Measurements from ENCODE around the gene SMAD9.

The SMAD9 gene

DNA sequence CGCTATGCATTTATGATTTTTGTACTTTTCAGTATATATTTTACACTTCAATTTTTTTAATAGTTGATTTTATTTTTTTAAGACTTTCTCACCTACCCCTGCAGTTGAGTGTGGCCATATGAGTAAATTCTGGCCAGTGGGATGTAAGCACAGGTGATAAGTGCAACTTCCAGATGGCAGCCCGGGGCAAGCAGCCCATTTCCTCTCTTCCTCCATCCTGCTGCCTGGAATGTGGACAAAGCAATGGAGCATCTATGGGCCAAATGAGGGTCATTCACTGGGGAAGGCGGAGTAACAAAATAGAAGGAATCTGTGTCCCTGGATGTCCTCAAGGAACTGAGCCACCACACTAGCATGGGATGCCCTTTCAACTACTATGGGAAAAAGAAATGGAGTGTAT is 88.7 kb downstream of the SMAD9 start:
- no peak overlapping the region for H3K4me2 ChIP-seq (ENCODE audit: low read depth, low read length, poor library complexity, severe bottlenecking)
- H3K9me2 ChIP-seq (replicated peaks; ENCODE audit: insufficient read depth, low read length), result no peaks in the 10 kb centered on the region
- no peaks in the 10 kb centered on the region for H3K27me3 ChIP-seq (ENCODE audit: low read length)
- H3F3A ChIP-seq (ENCODE audit: insufficient read depth), result no peaks in the 10 kb centered on the region
- H3K9me3 ChIP-seq (ENCODE audit: insufficient read depth, low read length), result no peaks in the 10 kb centered on the region
- H3K36me3 ChIP-seq (ENCODE audit: low read length), result peaks cover 15% of the 10 kb centered on the region; the same call in 1 of the 2 replicates
- no peak for TF ChIP-seq EZH2phosphoT487 (conservative IDR thresholded peaks at IDR 0.05; ENCODE audit: low read length)
- TF ChIP-seq, protein P1, sequence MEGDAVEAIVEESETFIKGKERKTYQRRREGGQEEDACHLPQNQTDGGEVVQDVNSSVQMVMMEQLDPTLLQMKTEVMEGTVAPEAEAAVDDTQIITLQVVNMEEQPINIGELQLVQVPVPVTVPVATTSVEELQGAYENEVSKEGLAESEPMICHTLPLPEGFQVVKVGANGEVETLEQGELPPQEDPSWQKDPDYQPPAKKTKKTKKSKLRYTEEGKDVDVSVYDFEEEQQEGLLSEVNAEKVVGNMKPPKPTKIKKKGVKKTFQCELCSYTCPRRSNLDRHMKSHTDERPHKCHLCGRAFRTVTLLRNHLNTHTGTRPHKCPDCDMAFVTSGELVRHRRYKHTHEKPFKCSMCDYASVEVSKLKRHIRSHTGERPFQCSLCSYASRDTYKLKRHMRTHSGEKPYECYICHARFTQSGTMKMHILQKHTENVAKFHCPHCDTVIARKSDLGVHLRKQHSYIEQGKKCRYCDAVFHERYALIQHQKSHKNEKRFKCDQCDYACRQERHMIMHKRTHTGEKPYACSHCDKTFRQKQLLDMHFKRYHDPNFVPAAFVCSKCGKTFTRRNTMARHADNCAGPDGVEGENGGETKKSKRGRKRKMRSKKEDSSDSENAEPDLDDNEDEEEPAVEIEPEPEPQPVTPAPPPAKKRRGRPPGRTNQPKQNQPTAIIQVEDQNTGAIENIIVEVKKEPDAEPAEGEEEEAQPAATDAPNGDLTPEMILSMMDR (IDR thresholded peaks at IDR 0.05; ENCODE audit: insufficient read depth, low read length, poor library complexity, severe bottlenecking), result no peak
- no peak overlapping the region for H2AFZ ChIP-seq (ENCODE audit: low read depth, low read length, severe bottlenecking)
- no peaks in the 10 kb centered on the region for H4K20me1 ChIP-seq (ENCODE audit: low read depth, low read length)
- no peaks in the 10 kb centered on the region for H3K79me2 ChIP-seq (ENCODE audit: insufficient read depth, low read length)
- no peak overlapping the region for H3K27ac ChIP-seq (ENCODE audit: low read depth, low read length)
- no peak overlapping the region for H3K4me3 ChIP-seq (ENCODE audit: insufficient read depth, low read length, poor library complexity, severe bottlenecking)
- no peak overlapping the region for H3K9ac ChIP-seq (ENCODE audit: low read length)

DNA sequence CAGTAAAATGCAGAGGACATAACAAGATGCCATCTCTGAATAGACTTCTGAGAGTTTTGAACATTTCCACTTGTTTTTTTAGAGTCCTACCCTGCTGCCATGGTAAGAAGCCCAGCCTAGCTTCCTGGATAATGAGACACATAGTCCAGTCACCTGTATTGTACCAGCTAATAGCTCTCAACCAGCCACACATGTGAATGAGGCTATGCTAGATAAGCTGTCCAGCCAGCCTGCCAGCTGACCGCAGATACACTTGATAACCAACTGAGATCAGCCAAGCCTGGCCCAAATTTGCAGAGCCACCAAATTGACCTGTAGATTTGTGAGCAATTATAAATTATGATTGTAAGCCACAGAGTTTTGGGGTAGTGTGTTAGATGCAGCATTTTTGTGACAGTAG is 90.3 kb downstream of the SMAD9 start:
- no peak overlapping the region for H2AFZ ChIP-seq (ENCODE audit: low read depth, low read length, severe bottlenecking)
- no peak overlapping the region for H3K9ac ChIP-seq (ENCODE audit: low read length)
- H3K4me2 ChIP-seq (ENCODE audit: low read depth, low read length, poor library complexity, severe bottlenecking), result no peak overlapping the region
- peaks cover 23% of the 10 kb centered on the region; the same call in 1 of the 2 replicates for H3K36me3 ChIP-seq (ENCODE audit: low read length)
- H3K4me3 ChIP-seq (ENCODE audit: insufficient read depth, low read length, poor library complexity, severe bottlenecking), result no peak overlapping the region
- no peak overlapping the region for H3K27ac ChIP-seq (ENCODE audit: low read depth, low read length)
- no peaks in the 10 kb centered on the region for H3K27me3 ChIP-seq (ENCODE audit: low read length)
- H4K20me1 ChIP-seq (ENCODE audit: low read depth, low read length), result 0 out of 2 replicates have a peak, but pooled peaks cover 5% of the 10 kb centered on the region
- no peaks in the 10 kb centered on the region for H3K9me2 ChIP-seq (replicated peaks; ENCODE audit: insufficient read depth, low read length)
- TF ChIP-seq, protein P1 (IDR thresholded peaks at IDR 0.05; ENCODE audit: insufficient read depth, low read length, poor library complexity, severe bottlenecking), result no peak
- TF ChIP-seq EZH2phosphoT487 (conservative IDR thresholded peaks at IDR 0.05; ENCODE audit: low read length), result no peak
- H3K79me2 ChIP-seq (ENCODE audit: insufficient read depth, low read length), result peaks cover 12% of the 10 kb centered on the region
- H3F3A ChIP-seq (ENCODE audit: insufficient read depth), result no peaks in the 10 kb centered on the region
- no peaks in the 10 kb centered on the region for H3K9me3 ChIP-seq (ENCODE audit: insufficient read depth, low read length)

DNA sequence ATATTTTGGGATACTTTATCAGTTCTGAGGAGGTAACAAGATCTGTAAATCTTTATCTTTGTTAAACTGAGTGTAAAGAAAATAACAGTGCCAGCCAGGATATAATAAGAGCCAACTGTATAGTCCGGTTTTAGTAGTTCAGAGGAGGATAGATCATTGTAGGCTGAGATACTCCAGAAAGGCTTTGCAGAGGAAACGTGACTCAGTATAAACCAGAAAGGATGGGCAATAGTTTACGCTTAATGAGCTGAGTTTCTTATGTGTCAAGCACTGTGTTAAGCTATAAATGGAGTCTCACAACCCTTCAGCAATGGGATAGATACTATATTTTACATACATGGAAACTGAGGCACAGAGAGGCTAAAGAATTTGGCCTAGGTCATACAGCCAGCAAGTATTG is 97.3 kb downstream of the SMAD9 start:
- TF ChIP-seq, protein P1 (IDR thresholded peaks at IDR 0.05; ENCODE audit: insufficient read depth, low read length, poor library complexity, severe bottlenecking), result no peak
- TF ChIP-seq EZH2phosphoT487 (conservative IDR thresholded peaks at IDR 0.05; ENCODE audit: low read length), result no peak

More for the DNA sequence above, 97.3 kb downstream of the SMAD9 start:
- H3K4me3 ChIP-seq (ENCODE audit: insufficient read depth, low read length, poor library complexity, severe bottlenecking), result no peak overlapping the region
- no peaks in the 10 kb centered on the region for H3K27me3 ChIP-seq (ENCODE audit: low read length)
- no peaks in the 10 kb centered on the region for H3K9me3 ChIP-seq (ENCODE audit: insufficient read depth, low read length)
- peaks cover 16% of the 10 kb centered on the region; the same call in 1 of the 2 replicates for H3K36me3 ChIP-seq (ENCODE audit: low read length)
- H3K79me2 ChIP-seq (ENCODE audit: insufficient read depth, low read length), result peaks cover 67% of the 10 kb centered on the region
- H2AFZ ChIP-seq (ENCODE audit: low read depth, low read length, severe bottlenecking), result no peak overlapping the region
- H3K4me2 ChIP-seq (ENCODE audit: low read depth, low read length, poor library complexity, severe bottlenecking), result peak overlapping the region; percentile 95
- 0 out of 2 replicates have a peak, but pooled peaks cover 8% of the 10 kb centered on the region for H4K20me1 ChIP-seq (ENCODE audit: low read depth, low read length)
- no peaks in the 10 kb centered on the region for H3K9me2 ChIP-seq (replicated peaks; ENCODE audit: insufficient read depth, low read length)
- H3F3A ChIP-seq (ENCODE audit: insufficient read depth), result no peaks in the 10 kb centered on the region
- H3K27ac ChIP-seq (ENCODE audit: low read depth, low read length), result no peak overlapping the region
- H3K9ac ChIP-seq (ENCODE audit: low read length), result no peak overlapping the region

Measured in SU-DHL-6 (cell line).